Measurements from ENCODE around the gene APOL2.
"Not testable (repeated sequence)": the region's sequence is repeated elsewhere in the genome, so short reads cannot be mapped to it uniquely, and the experiment has no call there.

APOL2 gene

GRCh38 chr22:36239401-36240171, at the start of gene APOL2:
TSS of gene APOL2 (minus strand) at chr22:36239527. CDS start at chr22:36233162, 6,365 bp downstream.
- peak; percentile 87 for DNase-seq

GRCh38 chr22:36288571-36289405, 49.5 kb upstream of the APOL2 start:
- no peak for DNase-seq

GRCh38 chr22:36287881-36288515, 48.7 kb upstream of the APOL2 start:
- DNase-seq, result no peak

GRCh38 chr22:36286096-36286957, 47.0 kb upstream of the APOL2 start:
- DNase-seq, result peak; percentile 85

- DNase-seq, result no peak
Measured at GRCh38 chr22:36285545-36285944, 46.2 kb upstream of the APOL2 start.

- DNase-seq, result no peak
Measured at GRCh38 chr22:36285017-36285416, 45.7 kb upstream of the APOL2 start.

GRCh38 chr22:36284171-36284571, 44.8 kb upstream of the APOL2 start:
- DNase-seq, result no peak

GRCh38 chr22:36282328-36282831, 43.1 kb upstream of the APOL2 start:
- DNase-seq, result no peak

GRCh38 chr22:36281781-36282327, 42.5 kb upstream of the APOL2 start:
- no peak for DNase-seq

GRCh38 chr22:36280379-36280778, 41.1 kb upstream of the APOL2 start:
- no peak for DNase-seq

- no peak for DNase-seq
Measured at GRCh38 chr22:36279219-36279666, 39.9 kb upstream of the APOL2 start.

GRCh38 chr22:36277482-36278291, 38.4 kb upstream of the APOL2 start:
- DNase-seq, result peak; percentile 66

- no peak for DNase-seq
Measured at GRCh38 chr22:36274531-36274930, 35.2 kb upstream of the APOL2 start.

GRCh38 chr22:36271951-36272350, 32.6 kb upstream of the APOL2 start:
- not testable (repeated sequence) for DNase-seq

GRCh38 chr22:36271231-36271630, 31.9 kb upstream of the APOL2 start:
- not testable (repeated sequence) for DNase-seq

GRCh38 chr22:36267896-36268485, 28.7 kb upstream of the APOL2 start:
- no peak for DNase-seq

GRCh38 chr22:36267058-36267457, 27.7 kb upstream of the APOL2 start:
- no peak for DNase-seq

- not testable (repeated sequence) for DNase-seq
Measured at GRCh38 chr22:36263886-36264664, 24.7 kb upstream of the APOL2 start.

GRCh38 chr22:36263216-36263673, 23.9 kb upstream of the APOL2 start:
- DNase-seq, result not testable (repeated sequence)

GRCh38 chr22:36262307-36262706, 23.0 kb upstream of the APOL2 start:
- not testable (repeated sequence) for DNase-seq
